Measurements from ENCODE around the gene INPP4A. TPM values are rescaled to one million over a fixed set of nuclear protein-coding genes. Genes with fewer than 3 reads are reported as not detected.
A peak's percentile ranks its signal among the peaks of the same experiment; 100 is the strongest.

Gene INPP4A
- total RNA-seq, 4 donors from 2014 or later: 22.8 to 35.8 (median 25.4) TPM

GRCh38 chr2:98561018-98561417 is 116.4 kb downstream of the INPP4A start:
- peak overlapping the region; percentile 36 to 72 (median 59) for H3K27ac ChIP-seq
- in situ Hi-C loops (cut with MboI; ENCODE audit: low pct_ligation_motif_present in 1 of 4, low pct_unique_long_range_greater_than_20kb in 1 of 4, low sequenced_read_pairs in 3 of 4) (loop anchor here in 1 of 4 donors (25.0 kb wide), 1 partner anchor 149 kb away; no protein-coding TSS in a partner anchor), intact Hi-C loops (cut with DNase I; ENCODE audit: low total_unique reads) (no loop called here)
- H3K9me3 ChIP-seq: no peaks in the 10 kb centered on the region
- 95% methylated on average over 8 to 9 of the region's 9 CpGs for WGBS, 2 donors (ENCODE audit: low coverage in 1 of 2)
- no peak for DNase-seq
- H3K36me3 ChIP-seq: no peaks in the 10 kb centered on the region
- peaks cover 0 to 42% (median 15%) of the 10 kb centered on the region in 4 donors for H3K4me1 ChIP-seq
- no peaks in the 10 kb centered on the region for H3K27me3 ChIP-seq
- TF ChIP-seq POLR2A (IDR thresholded peaks at IDR 0.05) (no peak), EP300 (IDR thresholded peaks at IDR 0.05; ENCODE audit: low read depth) (no peak), CTCF (IDR thresholded peaks at IDR 0.05) (no peak), POLR2AphosphoS5 (IDR thresholded peaks at IDR 0.05) (no peak)
- no peak overlapping the region for H3K4me3 ChIP-seq

- peaks cover 0 to 42% (median 15%) of the 10 kb centered on the region in 4 donors for H3K4me1 ChIP-seq
- no peak overlapping the region for H3K4me3 ChIP-seq
- H3K27ac ChIP-seq: peak overlapping the region; percentile 36 to 72 (median 59)
- no peaks in the 10 kb centered on the region for H3K27me3 ChIP-seq
- DNase-seq: no peak
- H3K9me3 ChIP-seq: no peaks in the 10 kb centered on the region
- in situ Hi-C loops (cut with MboI; ENCODE audit: low pct_ligation_motif_present in 1 of 4, low pct_unique_long_range_greater_than_20kb in 1 of 4, low sequenced_read_pairs in 3 of 4) (loop anchor here in 1 of 4 donors (25.0 kb wide), 1 partner anchor 150 kb away; no protein-coding TSS in a partner anchor), intact Hi-C loops (cut with DNase I; ENCODE audit: low total_unique reads) (no loop called here)
- WGBS, 2 donors (ENCODE audit: low coverage in 1 of 2): 69 to 80% methylated on average over 3 to 13 of the region's 13 CpGs
- H3K36me3 ChIP-seq: no peaks in the 10 kb centered on the region
- TF ChIP-seq POLR2A (IDR thresholded peaks at IDR 0.05): no peak
Observed at GRCh38 chr2:98561902-98562695, 117.4 kb downstream of the INPP4A start.

- in situ Hi-C loops (cut with MboI; ENCODE audit: low pct_ligation_motif_present in 1 of 4, low pct_unique_long_range_greater_than_20kb in 1 of 4, low sequenced_read_pairs in 3 of 4) (loop anchor here in 1 of 4 donors (25.0 kb wide), 1 partner anchor 151 kb away; no protein-coding TSS in a partner anchor), intact Hi-C loops (cut with DNase I; ENCODE audit: low total_unique reads) (no loop called here)
- Histone ChIP-seq H3K36me3 (no peaks in the 10 kb centered on the region), H3K4me3 (no peak overlapping the region), H3K9me3 (no peaks in the 10 kb centered on the region), H3K27ac (peak overlapping the region in 1 of 4 donors; percentile 70), H3K27me3 (no peaks in the 10 kb centered on the region), H3K4me1 (peaks cover 0 to 42% (median 15%) of the 10 kb centered on the region in 4 donors)
- WGBS, 2 donors (ENCODE audit: low coverage in 1 of 2): 93 to 97% methylated on average over 6 to 13 of the region's 13 CpGs
- no peak for DNase-seq
- TF ChIP-seq POLR2A (IDR thresholded peaks at IDR 0.05) (no peak), POLR2AphosphoS5 (IDR thresholded peaks at IDR 0.05) (no peak), EP300 (IDR thresholded peaks at IDR 0.05; ENCODE audit: low read depth) (no peak), CTCF (IDR thresholded peaks at IDR 0.05) (no peak)
Observed at GRCh38 chr2:98563394-98563793, 118.7 kb downstream of the INPP4A start.

- no peaks in the 10 kb centered on the region for H3K9me3 ChIP-seq
- 86% methylated on average over 17 of the region's 17 CpGs; no CpG with 5 or more reads in 1 of the 2 donors for WGBS, 2 donors (ENCODE audit: low coverage in 1 of 2)
- no peak overlapping the region for H3K4me3 ChIP-seq
- H3K36me3 ChIP-seq: no peaks in the 10 kb centered on the region
- no peaks in the 10 kb centered on the region for H3K27me3 ChIP-seq
- intact Hi-C loops (cut with DNase I; ENCODE audit: low total_unique reads) (no loop called here), in situ Hi-C loops (cut with MboI; ENCODE audit: low pct_ligation_motif_present in 1 of 4, low pct_unique_long_range_greater_than_20kb in 1 of 4, low sequenced_read_pairs in 3 of 4) (loop anchor here in 1 of 4 donors (25.0 kb wide), 1 partner anchor 152 kb away; no protein-coding TSS in a partner anchor)
- H3K4me1 ChIP-seq: peaks cover 0 to 31% (median 13%) of the 10 kb centered on the region in 4 donors
- peak overlapping the region; percentile 29 to 70 (median 50) for H3K27ac ChIP-seq
- peak; percentile 32 for DNase-seq
- no peak for TF ChIP-seq EP300 (IDR thresholded peaks at IDR 0.05; ENCODE audit: low read depth)
- TF ChIP-seq POLR2A (IDR thresholded peaks at IDR 0.05): no peak
- TF ChIP-seq CTCF (IDR thresholded peaks at IDR 0.05): no peak
- TF ChIP-seq POLR2AphosphoS5 (IDR thresholded peaks at IDR 0.05): peak in 2 of 3 donors; percentile 28 to 32
Observed at GRCh38 chr2:98564541-98565132, 120.0 kb downstream of the INPP4A start.
